Caco-2 (cell line): ENCODE data around the gene HES3. TPM values are rescaled to one million over a fixed set of nuclear protein-coding genes. Genes with fewer than 3 reads are reported as not detected.

Experiments used
- BruUV-seq: library from RNA; stranded (reverse); fragments of 400-500 nt; replicated peaks from 2 replicates; lab custom pipeline; 2021; lab: Mats Ljungman, UMichigan
- CTCF ChIA-PET: fragments of 300-600 bp; sonication (Branson Sonifier 250); formaldehyde crosslinking; loops from one replicate; lab custom pipeline; 2022; ENCODE audit warnings: antibody characterized with exemption; lab: Charles Lee
- POLR2A ChIA-PET: fragments of 300-600 bp; sonication (Branson Sonifier 250); formaldehyde crosslinking; loops from one replicate; lab custom pipeline; 2022; ENCODE audit warnings: antibody characterized with exemption; lab: Charles Lee
- DNase-seq, 2 experiments: peaks; one replicate each; pipeline versions ENCODE4 v3.0.0 to v3.0.0-alpha.2; 2020 to 2022
- H3K27me3 ChIP-seq: replicated peaks from 2 replicates; pipeline ENCODE4 v1.6.0; 2011; ENCODE audit warnings: low read length; ENCODE audit not compliant: control insufficient read depth, insufficient read depth
- H3K36me3 ChIP-seq: 2 replicates; pipeline ENCODE4 v1.5.1; 2011; ENCODE audit warnings: low read length; ENCODE audit not compliant: control insufficient read depth, insufficient read depth
- H3K4me1 ChIP-seq: fragments of 250-450 bp; sonication (Bioruptor Pico); 2 replicates; pipeline ENCODE4 v1.5.1; 2020; ENCODE audit warnings: mild to moderate bottlenecking
- H3K4me3 ChIP-seq: 2 replicates; pipeline ENCODE4 v1.5.1; 2011; ENCODE audit warnings: low read depth, mild to moderate bottlenecking, control low read depth, low read length
- H3K9me3 ChIP-seq: fragments of 250-450 bp; sonication (Bioruptor Pico); 2 replicates; pipeline ENCODE4 v1.5.1; 2020; ENCODE audit warnings: mild to moderate bottlenecking, moderate library complexity
- H3K27ac Mint-ChIP-seq: one replicate; pipeline ENCODE4 v1.8.0; 2022; ENCODE audit warnings: mixed read lengths; ENCODE audit not compliant: unreplicated experiment
- H3K27me3 Mint-ChIP-seq: one replicate; pipeline ENCODE4 v1.8.0; 2022; ENCODE audit warnings: mixed read lengths; ENCODE audit not compliant: insufficient read depth, unreplicated experiment
- H3K36me3 Mint-ChIP-seq: one replicate; pipeline ENCODE4 v1.8.0; 2022; ENCODE audit warnings: mild to moderate bottlenecking, mixed read lengths; ENCODE audit not compliant: insufficient read depth, unreplicated experiment
- H3K4me1 Mint-ChIP-seq: one replicate; pipeline ENCODE4 v1.8.0; 2022; ENCODE audit warnings: low read depth, mixed read lengths; ENCODE audit not compliant: unreplicated experiment
- H3K4me3 Mint-ChIP-seq: one replicate; pipeline ENCODE4 v1.8.0; 2022; ENCODE audit warnings: mild to moderate bottlenecking, moderate library complexity, mixed read lengths; ENCODE audit not compliant: unreplicated experiment
- H3K9me3 Mint-ChIP-seq: one replicate; pipeline ENCODE4 v1.8.0; 2022; ENCODE audit warnings: mixed read lengths; ENCODE audit not compliant: unreplicated experiment
- intact Hi-C: fragments of 100-400 bp; cut with micrococcal nuclease; formaldehyde crosslinking; loops from one replicate; pipeline ENCODE4 v1.10.0; 2022; ENCODE audit not compliant: unreplicated experiment
- total RNA-seq: library from RNA; stranded (reverse); gene quantifications from 2 replicates; pipeline ENCODE4 v1.2.3, GENCODE V29; 2022
- TF ChIP-seq, protein P1 (sequence below), 2 experiments: fragments of 200-600 bp in 1 of 2; IDR thresholded peaks; 1 replicate in 1 of 2; 2 replicates in 1 of 2; pipeline versions ENCODE4 v1.5.1 to v1.8.0; 2011 to 2022; ENCODE audit warnings: antibody characterized with exemption in 1 of 2, control low read depth in 1 of 2, inconsistent platforms in 1 of 2, low read depth in 1 of 2, low read length in 1 of 2, mild to moderate bottlenecking in 1 of 2, moderate library complexity in 1 of 2; ENCODE audit not compliant: insufficient read depth in 1 of 2, severe bottlenecking in 1 of 2, unreplicated experiment in 1 of 2

HES3 gene
- total RNA-seq, 1 experiment from 2014 or later: not detected

DNA sequence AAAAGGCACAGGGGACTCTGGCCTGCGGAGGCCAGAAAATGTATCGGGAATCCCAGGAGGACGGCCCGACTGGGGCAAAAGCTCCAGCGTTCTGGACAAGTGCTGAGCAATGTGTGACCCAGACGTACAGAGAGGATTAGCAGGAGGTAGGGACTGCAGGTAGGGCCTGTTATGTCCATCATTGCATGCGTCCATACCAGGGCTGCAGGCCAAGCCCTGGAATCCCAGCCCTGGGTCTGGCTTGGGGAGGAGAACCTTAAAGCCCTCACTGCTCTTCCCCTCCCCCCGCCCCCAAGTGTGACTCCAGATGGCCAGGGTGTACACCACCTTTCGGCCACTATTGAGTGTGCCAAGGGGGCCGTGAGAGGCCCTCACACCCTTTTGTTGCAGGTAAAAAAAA, 36.1 kb upstream of the HES3 start:
- Mint-ChIP-seq H3K27me3 (no peaks in the 10 kb centered on the region), H3K9me3 (no peaks in the 10 kb centered on the region), H3K36me3 (peaks cover 6% of the 10 kb centered on the region), H3K4me3 (no peak overlapping the region), H3K27ac (no peak overlapping the region), H3K4me1 (no peaks in the 10 kb centered on the region)
- ChIA-PET POLR2A (no interaction called here), CTCF (no interaction called here)
- no peak for DNase-seq
- TF ChIP-seq, protein P1, sequence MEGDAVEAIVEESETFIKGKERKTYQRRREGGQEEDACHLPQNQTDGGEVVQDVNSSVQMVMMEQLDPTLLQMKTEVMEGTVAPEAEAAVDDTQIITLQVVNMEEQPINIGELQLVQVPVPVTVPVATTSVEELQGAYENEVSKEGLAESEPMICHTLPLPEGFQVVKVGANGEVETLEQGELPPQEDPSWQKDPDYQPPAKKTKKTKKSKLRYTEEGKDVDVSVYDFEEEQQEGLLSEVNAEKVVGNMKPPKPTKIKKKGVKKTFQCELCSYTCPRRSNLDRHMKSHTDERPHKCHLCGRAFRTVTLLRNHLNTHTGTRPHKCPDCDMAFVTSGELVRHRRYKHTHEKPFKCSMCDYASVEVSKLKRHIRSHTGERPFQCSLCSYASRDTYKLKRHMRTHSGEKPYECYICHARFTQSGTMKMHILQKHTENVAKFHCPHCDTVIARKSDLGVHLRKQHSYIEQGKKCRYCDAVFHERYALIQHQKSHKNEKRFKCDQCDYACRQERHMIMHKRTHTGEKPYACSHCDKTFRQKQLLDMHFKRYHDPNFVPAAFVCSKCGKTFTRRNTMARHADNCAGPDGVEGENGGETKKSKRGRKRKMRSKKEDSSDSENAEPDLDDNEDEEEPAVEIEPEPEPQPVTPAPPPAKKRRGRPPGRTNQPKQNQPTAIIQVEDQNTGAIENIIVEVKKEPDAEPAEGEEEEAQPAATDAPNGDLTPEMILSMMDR (IDR thresholded peaks at IDR 0.05; ENCODE audit: insufficient read depth in 1 of 2, low read depth in 1 of 2, low read length in 1 of 2, severe bottlenecking in 1 of 2, unreplicated experiment in 1 of 2): no peak
- H3K4me3 ChIP-seq: no peak overlapping the region
- BruUV-seq: no TSS peak
- intact Hi-C loops: no loop called here
- H3K9me3 ChIP-seq: no peaks in the 10 kb centered on the region
- no peaks in the 10 kb centered on the region; the same call in 1 of the 2 replicates for H3K4me1 ChIP-seq
- H3K36me3 ChIP-seq: no peaks in the 10 kb centered on the region
- H3K27me3 ChIP-seq: no peaks in the 10 kb centered on the region

DNA sequence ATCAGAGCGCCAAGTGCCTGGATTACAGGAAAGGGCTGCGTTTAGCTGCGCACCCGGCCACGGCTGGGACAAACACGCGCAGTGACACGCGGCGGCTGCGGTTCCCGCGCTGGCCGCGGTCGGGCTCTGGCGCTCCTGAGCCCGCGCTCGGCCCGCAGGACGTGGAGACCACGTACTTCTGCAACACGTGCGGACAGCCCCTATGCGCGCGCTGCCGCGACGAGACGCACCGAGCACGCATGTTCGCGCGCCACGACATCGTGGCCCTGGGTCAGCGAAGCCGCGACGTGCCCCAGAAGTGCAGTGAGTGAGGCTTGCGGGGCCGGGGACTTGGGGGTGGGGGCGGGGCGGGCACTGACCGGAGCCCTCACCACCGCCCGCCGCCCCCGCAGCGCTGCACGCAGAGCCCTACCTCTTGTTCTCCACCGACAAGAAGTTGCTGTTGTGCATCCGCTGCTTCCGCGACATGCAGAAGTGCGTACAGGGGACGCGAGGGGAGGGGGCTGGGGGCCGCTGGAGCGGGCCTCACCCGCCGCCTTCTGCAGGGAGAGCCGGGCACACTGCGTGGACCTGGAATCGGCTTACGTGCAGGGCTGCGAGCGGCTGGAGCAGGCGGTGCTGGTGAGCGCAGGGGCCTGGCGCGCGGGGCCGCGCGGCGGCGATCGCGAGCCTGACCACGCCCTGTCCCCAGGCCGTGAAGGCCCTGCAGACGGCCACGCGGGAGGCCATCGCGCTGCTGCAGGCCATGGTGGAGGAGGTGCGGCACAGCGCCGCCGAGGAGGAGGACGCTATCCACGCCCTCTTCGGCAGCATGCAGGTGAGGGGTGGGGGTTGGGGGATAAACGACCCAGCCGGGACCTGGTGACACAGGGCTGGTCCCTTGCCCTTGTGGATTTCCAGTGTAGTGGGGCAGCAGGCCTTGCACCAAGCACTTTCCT, 35.0 kb upstream of the HES3 start:
- no peak for DNase-seq
- H3K27me3 ChIP-seq: no peaks in the 10 kb centered on the region
- peaks cover 6% of the 10 kb centered on the region for H3K36me3 Mint-ChIP-seq

More for the DNA sequence above, 35.0 kb upstream of the HES3 start:
- H3K27me3 Mint-ChIP-seq: no peaks in the 10 kb centered on the region
- POLR2A ChIA-PET: no interaction called here
- Histone ChIP-seq H3K4me1 (no peaks in the 10 kb centered on the region; the same call in 1 of the 2 replicates), H3K36me3 (no peaks in the 10 kb centered on the region), H3K4me3 (no peak overlapping the region), H3K9me3 (no peaks in the 10 kb centered on the region)
- intact Hi-C loops: no loop called here
- no peaks in the 10 kb centered on the region for H3K9me3 Mint-ChIP-seq
- no peak overlapping the region for H3K27ac Mint-ChIP-seq
- CTCF ChIA-PET: no interaction called here
- no peaks in the 10 kb centered on the region for H3K4me1 Mint-ChIP-seq
- no TSS peak for BruUV-seq
- TF ChIP-seq, protein P1 (IDR thresholded peaks at IDR 0.05; ENCODE audit: insufficient read depth in 1 of 2, low read depth in 1 of 2, low read length in 1 of 2, severe bottlenecking in 1 of 2, unreplicated experiment in 1 of 2): no peak
- no peak overlapping the region for H3K4me3 Mint-ChIP-seq
